ENCODE data around the gene RERE. TPM values are rescaled to one million over a fixed set of nuclear protein-coding genes. Genes with fewer than 3 reads are reported as not detected.

RERE gene
- total RNA-seq, 4 donors from 2014 or later = 118 to 244 (median 131) TPM

GRCh38 chr1:8536515-8536914 lies 280.9 kb downstream of the RERE start:
- H3K27ac ChIP-seq = peak overlapping the region; percentile 15 to 65 (median 65)

GRCh38 chr1:8533907-8534306 lies 283.5 kb downstream of the RERE start:
- no peak for TF ChIP-seq CTCF (IDR thresholded peaks at IDR 0.05)
- WGBS, 2 donors = 86 to 91% methylated on average over 1 of the region's 1 CpG
- no peaks in the 10 kb centered on the region for H3K9me3 ChIP-seq
- intact Hi-C loops (cut with DNase I) = no loop called here
- no peak overlapping the region for H3K4me3 ChIP-seq (replicated peaks in 1 of 3)
- H3K27ac ChIP-seq = peak overlapping the region in 2 of 3 donors; percentile 1 to 36
- no peak for DNase-seq
- peaks cover 28 to 30% of the 10 kb centered on the region in 2 donors for H3K4me1 ChIP-seq
- H3K36me3 ChIP-seq = no peaks in the 10 kb centered on the region
- H3K27me3 ChIP-seq = no peaks in the 10 kb centered on the region

More at GRCh38 chr1:8536515-8536914, 280.9 kb downstream of the RERE start:
- 57 to 72% methylated on average over 2 of the region's 2 CpGs for WGBS, 2 donors
- intact Hi-C loops (cut with DNase I) = no loop called here
- DNase-seq = no peak
- Histone ChIP-seq H3K4me3 (replicated peaks in 1 of 3) (no peak overlapping the region), H3K9me3 (no peaks in the 10 kb centered on the region), H3K36me3 (no peaks in the 10 kb centered on the region), H3K27me3 (no peaks in the 10 kb centered on the region), H3K4me1 (peaks cover 29 to 48% of the 10 kb centered on the region in 2 donors)
- no peak for TF ChIP-seq CTCF (IDR thresholded peaks at IDR 0.05)
- TF ChIP-seq POLR2A (IDR thresholded peaks at IDR 0.05) = no peak

- Histone ChIP-seq H3K4me3 (replicated peaks in 1 of 3) (no peak overlapping the region), H3K27me3 (no peaks in the 10 kb centered on the region), H3K4me1 (peaks cover 25 to 30% of the 10 kb centered on the region in 2 donors), H3K27ac (peak overlapping the region in 2 of 3 donors; percentile 1 to 36), H3K36me3 (no peaks in the 10 kb centered on the region), H3K9me3 (no peaks in the 10 kb centered on the region)
- intact Hi-C loops (cut with DNase I) = no loop called here
- 88 to 89% methylated on average over 4 of the region's 4 CpGs for WGBS, 2 donors
- TF ChIP-seq CTCF (IDR thresholded peaks at IDR 0.05) (no peak), POLR2A (IDR thresholded peaks at IDR 0.05) (no peak)
- no peak for DNase-seq
Observed at GRCh38 chr1:8533124-8533523, 284.3 kb downstream of the RERE start.

GRCh38 chr1:8529901-8530300 lies 287.5 kb downstream of the RERE start:
- Histone ChIP-seq H3K9me3 (no peaks in the 10 kb centered on the region), H3K36me3 (no peaks in the 10 kb centered on the region), H3K4me1 (peaks cover 24 to 38% of the 10 kb centered on the region in 2 donors), H3K27me3 (no peaks in the 10 kb centered on the region), H3K4me3 (replicated peaks in 1 of 3) (no peak overlapping the region), H3K27ac (no peak overlapping the region)
- intact Hi-C loops (cut with DNase I) = no loop called here
- TF ChIP-seq POLR2A (IDR thresholded peaks at IDR 0.05) (no peak), CTCF (IDR thresholded peaks at IDR 0.05) (no peak)
- 87 to 94% methylated on average over 3 of the region's 3 CpGs for WGBS, 2 donors
- DNase-seq = no peak

GRCh38 chr1:8527941-8528340 lies 289.5 kb downstream of the RERE start:
- no peak overlapping the region for H3K4me3 ChIP-seq (replicated peaks in 1 of 3)
- H3K36me3 ChIP-seq = no peaks in the 10 kb centered on the region
- peak overlapping the region; percentile 71 to 86 (median 84) for H3K27ac ChIP-seq
- H3K27me3 ChIP-seq = no peaks in the 10 kb centered on the region
- 12 to 28% methylated on average over 4 of the region's 4 CpGs for WGBS, 2 donors
- TF ChIP-seq POLR2A (IDR thresholded peaks at IDR 0.05) (no peak), CTCF (IDR thresholded peaks at IDR 0.05) (no peak)
- peaks cover 38 to 49% of the 10 kb centered on the region in 2 donors for H3K4me1 ChIP-seq
- intact Hi-C loops (cut with DNase I) = no loop called here
- no peak for DNase-seq
- no peaks in the 10 kb centered on the region for H3K9me3 ChIP-seq

Measured in thyroid gland (tissue), 4 donors.